Measurements from ENCODE around the gene TBK1.
"Not testable (repeated sequence)": the region's sequence is repeated elsewhere in the genome, so short reads cannot be mapped to it uniquely, and the experiment has no call there.

TBK1 gene

GRCh38 chr12:64531665-64532334 is 79.9 kb downstream of the TBK1 start:
- DNase-seq, result no peak
- in situ Hi-C loops (cut with MboI; ENCODE audit: low pct_unique_long_range_greater_than_20kb, low sequenced_read_pairs), result no loop called here

GRCh38 chr12:64532734-64533351 is 80.9 kb downstream of the TBK1 start:
- in situ Hi-C loops (cut with MboI; ENCODE audit: low pct_unique_long_range_greater_than_20kb, low sequenced_read_pairs), result no loop called here
- DNase-seq, result no peak

GRCh38 chr12:64534672-64535199 is 82.8 kb downstream of the TBK1 start:
- in situ Hi-C loops (cut with MboI; ENCODE audit: low pct_unique_long_range_greater_than_20kb, low sequenced_read_pairs), result no loop called here
- DNase-seq, result no peak

GRCh38 chr12:64538121-64538520 is 86.2 kb downstream of the TBK1 start:
- DNase-seq, result no peak
- in situ Hi-C loops (cut with MboI; ENCODE audit: low pct_unique_long_range_greater_than_20kb, low sequenced_read_pairs), result no loop called here

- DNase-seq; in situ Hi-C loops (cut with MboI; ENCODE audit: low pct_unique_long_range_greater_than_20kb, low sequenced_read_pairs): not testable (repeated sequence)
Measured at GRCh38 chr12:64542409-64543047, 90.6 kb downstream of the TBK1 start.

GRCh38 chr12:64544371-64545080 is 92.6 kb downstream of the TBK1 start:
- no peak for DNase-seq
- in situ Hi-C loops (cut with MboI; ENCODE audit: low pct_unique_long_range_greater_than_20kb, low sequenced_read_pairs), result no loop called here

GRCh38 chr12:64545081-64545382 is 93.1 kb downstream of the TBK1 start:
- in situ Hi-C loops (cut with MboI; ENCODE audit: low pct_unique_long_range_greater_than_20kb, low sequenced_read_pairs), result no loop called here
- no peak for DNase-seq

- in situ Hi-C loops (cut with MboI; ENCODE audit: low pct_unique_long_range_greater_than_20kb, low sequenced_read_pairs), result no loop called here
Measured at GRCh38 chr12:64549108-64549507, 97.2 kb downstream of the TBK1 start.

GRCh38 chr12:64550755-64551154 is 98.8 kb downstream of the TBK1 start:
- in situ Hi-C loops (cut with MboI; ENCODE audit: low pct_unique_long_range_greater_than_20kb, low sequenced_read_pairs), result no loop called here
- no peak for DNase-seq

More at GRCh38 chr12:64549108-64549507, 97.2 kb downstream of the TBK1 start:
- DNase-seq, result no peak

GRCh38 chr12:64551676-64552075 is 99.8 kb downstream of the TBK1 start:
- DNase-seq, result no peak
- in situ Hi-C loops (cut with MboI; ENCODE audit: low pct_unique_long_range_greater_than_20kb, low sequenced_read_pairs), result no loop called here

Data from KBM-7 (cell line).